ENCODE results near the gene SMAGP. TPM values are rescaled to one million over a fixed set of nuclear protein-coding genes. Genes with fewer than 3 reads are reported as not detected.
"Not testable (repeated sequence)": the region's sequence is repeated elsewhere in the genome, so short reads cannot be mapped to it uniquely, and the experiment has no call there.

SMAGP gene
- 2.7 and 7.5 TPM in 2 replicates for total RNA-seq (2014; rRNA removed; shearing (Covaris generic))

- in situ Hi-C loops (cut with HindIII; ENCODE audit: low sequenced_read_pairs) = no loop called here
- DNase-seq (ENCODE audit: low spot score) = peak; percentile 31
Observed at GRCh38 chr12:51270067-51270950, at the start of gene SMAGP. TSS of gene SMAGP (minus strand) at chr12:51270415. CDS start at chr12:51269278, 1,137 bp downstream.

GRCh38 chr12:51318846-51319599, 48.8 kb upstream of the SMAGP start:
- in situ Hi-C loops (cut with HindIII; ENCODE audit: low sequenced_read_pairs) = no loop called here
- DNase-seq (ENCODE audit: low spot score) = no peak

- DNase-seq (ENCODE audit: low spot score); in situ Hi-C loops (cut with HindIII; ENCODE audit: low sequenced_read_pairs): not testable (repeated sequence)
Observed at GRCh38 chr12:51318057-51318806, 48.0 kb upstream of the SMAGP start.

GRCh38 chr12:51311389-51311788, 41.2 kb upstream of the SMAGP start:
- in situ Hi-C loops (cut with HindIII; ENCODE audit: low sequenced_read_pairs) = no loop called here
- no peak for DNase-seq (ENCODE audit: low spot score)

- DNase-seq (ENCODE audit: low spot score) = no peak
- in situ Hi-C loops (cut with HindIII; ENCODE audit: low sequenced_read_pairs) = no loop called here
Observed at GRCh38 chr12:51307655-51308593, 37.7 kb upstream of the SMAGP start.

- in situ Hi-C loops (cut with HindIII; ENCODE audit: low sequenced_read_pairs) = no loop called here
- DNase-seq (ENCODE audit: low spot score) = no peak
Observed at GRCh38 chr12:51306507-51306906, 36.3 kb upstream of the SMAGP start.

- DNase-seq (ENCODE audit: low spot score); in situ Hi-C loops (cut with HindIII; ENCODE audit: low sequenced_read_pairs): not testable (repeated sequence)
Observed at GRCh38 chr12:51300768-51301167, 30.6 kb upstream of the SMAGP start.

- no peak for DNase-seq (ENCODE audit: low spot score)
Observed at GRCh38 chr12:51295651-51296050, 25.4 kb upstream of the SMAGP start.

GRCh38 chr12:51294097-51294496, 23.9 kb upstream of the SMAGP start:
- DNase-seq (ENCODE audit: low spot score); in situ Hi-C loops (cut with HindIII; ENCODE audit: low sequenced_read_pairs): not testable (repeated sequence)

More at GRCh38 chr12:51295651-51296050, 25.4 kb upstream of the SMAGP start:
- in situ Hi-C loops (cut with HindIII; ENCODE audit: low sequenced_read_pairs) = no loop called here

- DNase-seq (ENCODE audit: low spot score) = no peak
- in situ Hi-C loops (cut with HindIII; ENCODE audit: low sequenced_read_pairs) = no loop called here
Observed at GRCh38 chr12:51293696-51294095, 23.5 kb upstream of the SMAGP start.

- in situ Hi-C loops (cut with HindIII; ENCODE audit: low sequenced_read_pairs); DNase-seq (ENCODE audit: low spot score): not testable (repeated sequence)
Observed at GRCh38 chr12:51291603-51292513, 21.6 kb upstream of the SMAGP start.

GRCh38 chr12:51285843-51286242, 15.6 kb upstream of the SMAGP start:
- no peak for DNase-seq (ENCODE audit: low spot score)
- in situ Hi-C loops (cut with HindIII; ENCODE audit: low sequenced_read_pairs) = no loop called here

- in situ Hi-C loops (cut with HindIII; ENCODE audit: low sequenced_read_pairs) = no loop called here
- no peak for DNase-seq (ENCODE audit: low spot score)
Observed at GRCh38 chr12:51281202-51281924, 11.1 kb upstream of the SMAGP start.

GRCh38 chr12:51275088-51275487, 4.9 kb upstream of the SMAGP start:
- in situ Hi-C loops (cut with HindIII; ENCODE audit: low sequenced_read_pairs) = no loop called here
- DNase-seq (ENCODE audit: low spot score) = no peak

GRCh38 chr12:51272810-51273209, 2.6 kb upstream of the SMAGP start:
- DNase-seq (ENCODE audit: low spot score); in situ Hi-C loops (cut with HindIII; ENCODE audit: low sequenced_read_pairs): not testable (repeated sequence)

GRCh38 chr12:51270951-51271518, 820 bp upstream of the SMAGP start:
- no peak for DNase-seq (ENCODE audit: low spot score)
- in situ Hi-C loops (cut with HindIII; ENCODE audit: low sequenced_read_pairs) = no loop called here
